MM.1S (cell line): ENCODE results near the gene MYH14.

Source experiments
- DNase-seq: peaks from one replicate; pipeline ENCODE4 v3.0.0-alpha.2; 2015
- H2AFZ ChIP-seq: fragments of 300-600 bp; sonication (generic); 2 replicates; pipeline ENCODE4 v1.6.0; 2016; ENCODE audit warnings: antibody characterized with exemption, low read length
- H3F3A ChIP-seq: fragments of 300-600 bp; sonication (generic); 2 replicates; pipeline ENCODE4 v1.6.1; 2016; ENCODE audit warnings: mild to moderate bottlenecking, antibody characterized with exemption, low read length, moderate library complexity, mixed read lengths; ENCODE audit not compliant: insufficient read depth
- H3K27ac ChIP-seq: fragments of 300-600 bp; sonication (generic); 2 replicates; pipeline ENCODE4 v1.5.1; 2016; ENCODE audit warnings: mild to moderate bottlenecking, low read length
- H3K27me3 ChIP-seq: fragments of 300-600 bp; sonication (generic); replicated peaks from 2 replicates; pipeline ENCODE4 v1.6.0; 2016; ENCODE audit warnings: low read length; ENCODE audit not compliant: insufficient read depth
- H3K36me3 ChIP-seq: fragments of 300-600 bp; sonication (generic); replicated peaks from 2 replicates; pipeline ENCODE4 v1.6.1; 2016; ENCODE audit warnings: mild to moderate bottlenecking, low read length, mixed read lengths; ENCODE audit not compliant: insufficient read depth
- H3K4me1 ChIP-seq: fragments of 300-600 bp; sonication (generic); 2 replicates; pipeline ENCODE4 v1.6.1; 2016; ENCODE audit warnings: low read length, mixed read lengths
- H3K4me2 ChIP-seq: fragments of 300-600 bp; sonication (generic); 2 replicates; pipeline ENCODE4 v1.6.0; 2016; ENCODE audit warnings: low read depth, low read length
- H3K4me3 ChIP-seq: fragments of 300-600 bp; sonication (generic); 2 replicates; pipeline ENCODE4 v1.5.1; 2016; ENCODE audit warnings: low read length, mixed read lengths
- H3K79me2 ChIP-seq: fragments of 300-600 bp; sonication (generic); 2 replicates; pipeline ENCODE4 v1.6.1; 2016; ENCODE audit warnings: mixed run types, low read length, mixed read lengths
- H3K9ac ChIP-seq: fragments of 300-600 bp; sonication (generic); 2 replicates; pipeline ENCODE4 v1.6.1; 2016; ENCODE audit warnings: low read length, mixed read lengths
- H3K9me2 ChIP-seq: fragments of 300-600 bp; sonication (generic); replicated peaks from 2 replicates; pipeline ENCODE4 v1.6.1; 2016; ENCODE audit warnings: mild to moderate bottlenecking, low read length, mixed read lengths; ENCODE audit not compliant: insufficient read depth
- H3K9me3 ChIP-seq: fragments of 300-600 bp; sonication (generic); replicated peaks from 2 replicates; pipeline ENCODE4 v1.6.1; 2016; ENCODE audit warnings: mild to moderate bottlenecking, low read length, mixed read lengths; ENCODE audit not compliant: insufficient read depth
- H4K20me1 ChIP-seq: fragments of 300-600 bp; sonication (generic); 2 replicates; pipeline ENCODE4 v1.6.1; 2016; ENCODE audit warnings: mild to moderate bottlenecking, low read length, moderate library complexity, mixed read lengths; ENCODE audit not compliant: insufficient read depth
- CTCF ChIP-seq: fragments of 300-600 bp; sonication (generic); IDR thresholded peaks from 2 replicates; pipeline ENCODE4 v1.5.1; 2016; ENCODE audit warnings: antibody characterized with exemption, low read length, mixed read lengths
- EZH2 ChIP-seq: fragments of 300-600 bp; sonication (generic); optimal IDR thresholded peaks from 2 replicates; pipeline ENCODE3; 2017; ENCODE audit warnings: low read depth, mild to moderate bottlenecking, antibody characterized with exemption, low read length, mixed read lengths
- EZH2phosphoT487 ChIP-seq: fragments of 300-600 bp; sonication (generic); IDR thresholded peaks from 2 replicates; pipeline ENCODE4 v1.6.1; 2018; ENCODE audit warnings: antibody characterized with exemption, low read length

MYH14 gene

GRCh38 chr19:50167314-50167721, 36.1 kb upstream of the MYH14 start:
- Histone ChIP-seq H3K79me2 (no peaks in the 10 kb centered on the region), H3K4me1 (no peaks in the 10 kb centered on the region), H4K20me1 (no peaks in the 10 kb centered on the region), H3K4me2 (no peak overlapping the region), H3K36me3 (no peaks in the 10 kb centered on the region), H3K27me3 (peaks cover 73% of the 10 kb centered on the region), H3K27ac (no peak overlapping the region), H3F3A (no peaks in the 10 kb centered on the region), H3K4me3 (no peak overlapping the region), H2AFZ (no peak overlapping the region), H3K9me3 (no peaks in the 10 kb centered on the region), H3K9me2 (no peaks in the 10 kb centered on the region), H3K9ac (no peak overlapping the region)
- TF ChIP-seq EZH2 (no peak), EZH2phosphoT487 (no peak), CTCF (no peak)
- no peak for DNase-seq

GRCh38 chr19:50171752-50172151, 31.7 kb upstream of the MYH14 start:
- no peaks in the 10 kb centered on the region for H3K9me3 ChIP-seq
- H3K4me2 ChIP-seq, result no peak overlapping the region
- H3K27ac ChIP-seq, result no peak overlapping the region
- TF ChIP-seq EZH2phosphoT487 (no peak), EZH2 (no peak), CTCF (no peak)
- no peaks in the 10 kb centered on the region for H3F3A ChIP-seq
- no peak overlapping the region for H2AFZ ChIP-seq
- H3K27me3 ChIP-seq, result peaks cover 58% of the 10 kb centered on the region
- no peak for DNase-seq
- no peaks in the 10 kb centered on the region for H3K9me2 ChIP-seq
- H3K9ac ChIP-seq, result no peak overlapping the region
- H3K79me2 ChIP-seq, result no peaks in the 10 kb centered on the region
- H3K4me1 ChIP-seq, result no peaks in the 10 kb centered on the region
- H4K20me1 ChIP-seq, result no peaks in the 10 kb centered on the region
- H3K4me3 ChIP-seq, result no peak overlapping the region
- no peaks in the 10 kb centered on the region for H3K36me3 ChIP-seq

GRCh38 chr19:50172726-50173125, 30.7 kb upstream of the MYH14 start:
- Histone ChIP-seq H3K9me2 (no peaks in the 10 kb centered on the region), H3K9ac (no peak overlapping the region), H3K36me3 (no peaks in the 10 kb centered on the region), H3K4me2 (no peak overlapping the region), H3K4me3 (no peak overlapping the region), H3K4me1 (no peaks in the 10 kb centered on the region), H3K79me2 (no peaks in the 10 kb centered on the region), H4K20me1 (no peaks in the 10 kb centered on the region), H2AFZ (no peak overlapping the region), H3K9me3 (no peaks in the 10 kb centered on the region), H3K27me3 (peaks cover 53% of the 10 kb centered on the region), H3F3A (no peaks in the 10 kb centered on the region), H3K27ac (no peak overlapping the region)
- no peak for DNase-seq
- TF ChIP-seq CTCF (no peak), EZH2phosphoT487 (no peak), EZH2 (no peak)
